Renal cortex interstitium (tissue), 11 donors: ENCODE results near the gene TGFBR2. TPM values are rescaled to one million over a fixed set of nuclear protein-coding genes. Genes with fewer than 3 reads are reported as not detected.
"Not testable (repeated sequence)": the region's sequence is repeated elsewhere in the genome, so short reads cannot be mapped to it uniquely, and the experiment has no call there.

Source experiments
- DNase-seq, 11 donors: peaks; one replicate each; pipeline ENCODE4 v3.0.0-alpha.2; 2013; ENCODE audit warnings: low read depth in 9 of 11, low spot score in 4 of 11; ENCODE audit errors: extremely low read depth in 1 of 11
- polyA plus RNA-seq, 3 donors: library from polyadenylated mRNA; unstranded; fragments of 120-200 nt; gene quantifications; one replicate each; pipeline ENCODE4 v1.2.1, GENCODE V29; 2013; ENCODE audit not compliant: insufficient read length in 3 of 3

TGFBR2 gene
- polyA plus RNA-seq, 3 donors, result 89.0 to 117 (median 96.9) TPM

GRCh38 chr3:30661098-30661873, 54.9 kb downstream of the TGFBR2 start:
- DNase-seq, result no peak

DNA sequence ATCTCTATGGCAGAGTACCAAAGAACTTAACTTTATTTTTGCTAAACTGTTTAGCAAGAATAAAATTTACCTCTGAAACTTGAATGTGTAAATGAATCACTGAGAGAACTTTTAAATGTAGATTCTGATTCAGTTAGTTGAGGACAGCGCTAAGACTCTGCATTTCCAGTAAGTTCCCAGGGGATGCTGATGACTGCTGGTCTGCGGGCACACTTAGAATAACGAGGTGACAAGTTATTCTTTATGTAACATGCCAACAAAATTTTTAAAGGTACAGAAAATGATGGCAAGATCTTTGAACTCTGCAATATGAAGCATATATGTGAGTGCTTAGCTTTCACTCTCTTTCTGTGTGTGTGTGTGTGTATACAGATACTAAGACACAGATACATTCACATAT, 56.4 kb downstream of the TGFBR2 start:
- DNase-seq, result no peak

DNA sequence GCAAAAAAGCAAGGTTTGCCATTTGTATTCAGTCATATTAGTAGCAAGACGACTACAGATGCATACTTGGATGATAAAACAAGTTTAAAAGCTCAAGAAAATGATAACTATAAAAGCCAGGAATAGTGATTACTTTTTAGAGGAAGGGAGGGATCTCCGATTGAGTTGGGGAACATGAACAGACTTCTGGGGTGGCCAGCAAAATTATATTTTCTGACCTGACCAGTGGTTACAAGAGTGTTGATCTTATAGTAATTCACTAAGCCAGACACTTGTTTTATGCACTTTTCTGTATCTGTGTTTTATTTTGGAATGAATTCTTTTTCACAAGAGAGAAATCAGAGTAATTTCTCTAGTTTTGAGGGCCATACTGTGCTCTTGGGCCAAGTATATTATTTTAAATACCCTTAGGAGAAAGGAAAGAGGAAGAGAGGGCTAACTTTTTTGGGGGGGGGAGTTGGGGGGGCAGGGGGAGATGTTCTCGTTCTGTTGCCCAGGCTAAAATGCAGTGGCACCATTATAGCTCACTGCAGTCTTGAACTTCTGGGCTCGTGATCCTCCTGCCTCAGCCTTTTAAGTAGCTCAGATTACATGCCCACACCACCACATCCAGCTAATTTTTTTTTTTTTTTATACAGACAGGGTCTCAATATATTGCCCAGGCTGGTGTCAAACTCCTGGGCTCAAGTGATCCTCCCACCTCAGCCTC, 57.3 kb downstream of the TGFBR2 start:
- DNase-seq, result no peak

- DNase-seq, result no peak
These were observed 58.1 kb downstream of the TGFBR2 start for GRCh38 chr3:30664459-30664858.

DNA sequence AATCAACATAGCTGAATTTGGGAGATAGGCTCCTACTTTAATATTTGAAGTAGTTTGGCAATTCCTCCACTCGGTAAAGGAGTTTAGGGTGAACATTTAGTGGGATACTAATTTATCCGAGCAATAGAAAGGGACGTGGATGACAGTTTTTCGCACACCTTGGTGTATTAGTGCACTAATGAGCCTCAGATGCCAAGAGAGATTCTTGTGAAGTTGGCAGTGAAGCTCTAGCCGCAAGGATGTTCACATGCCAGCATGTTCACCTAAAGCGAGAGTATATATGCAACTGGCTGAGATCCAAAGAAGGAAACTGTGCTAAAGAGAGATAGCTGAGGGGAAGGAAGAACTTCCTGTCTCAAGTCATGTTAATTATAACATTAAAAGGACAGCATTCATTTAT, 58.5 kb downstream of the TGFBR2 start:
- DNase-seq, result no peak

DNA sequence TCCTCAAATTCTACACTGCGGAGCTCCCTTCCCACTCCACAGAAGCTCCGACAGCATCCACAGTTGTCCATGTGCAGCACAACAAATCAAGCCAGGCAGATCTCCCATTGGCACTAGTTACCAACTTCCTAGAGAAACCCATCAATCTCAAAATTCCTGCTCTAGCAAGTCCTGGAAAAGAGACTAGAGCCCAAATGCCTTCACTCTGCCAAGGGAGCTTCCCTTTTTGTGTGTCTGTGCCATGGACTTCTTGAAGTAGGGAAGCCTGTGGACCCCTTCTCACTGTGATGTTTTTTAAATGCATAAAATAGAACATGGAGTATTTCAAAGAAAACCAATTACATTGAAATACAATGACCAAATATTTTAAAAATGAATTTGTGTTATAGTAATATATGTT, 59.1 kb downstream of the TGFBR2 start:
- no peak for DNase-seq

- DNase-seq, result no peak
These were observed 60.3 kb downstream of the TGFBR2 start for GRCh38 chr3:30666572-30667279.

- DNase-seq, result no peak
These were observed 60.9 kb downstream of the TGFBR2 start for GRCh38 chr3:30667280-30667651.

GRCh38 chr3:30668051-30668609, 61.7 kb downstream of the TGFBR2 start:
- no peak for DNase-seq

DNA sequence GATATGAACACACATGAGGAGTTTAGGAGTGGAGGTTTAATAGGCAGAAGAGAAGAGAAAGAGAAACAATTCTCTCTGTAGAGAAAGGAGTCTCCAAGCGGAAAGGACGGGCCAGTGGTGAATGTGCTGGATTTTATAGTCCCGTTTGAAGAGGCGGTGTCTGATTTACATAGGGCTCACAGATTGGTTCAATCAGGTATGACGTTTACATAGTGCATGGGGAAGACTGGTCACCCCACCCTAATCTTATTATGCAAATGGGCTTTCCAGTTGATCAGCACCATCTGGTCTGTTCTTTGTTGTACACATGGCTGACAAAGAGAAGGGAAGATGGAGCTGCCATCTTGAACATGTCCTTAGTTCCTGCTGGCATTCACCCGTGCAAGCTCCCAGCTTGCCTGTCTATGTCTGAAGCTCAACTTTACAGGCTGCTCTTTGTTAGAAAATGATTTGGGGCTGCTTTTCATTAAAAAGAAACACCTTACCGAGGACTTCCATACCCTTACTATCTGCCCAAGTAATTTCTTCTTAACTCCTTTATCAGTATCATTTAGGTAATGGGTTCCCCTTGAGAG, 63.0 kb downstream of the TGFBR2 start:
- not testable (repeated sequence) for DNase-seq

DNA sequence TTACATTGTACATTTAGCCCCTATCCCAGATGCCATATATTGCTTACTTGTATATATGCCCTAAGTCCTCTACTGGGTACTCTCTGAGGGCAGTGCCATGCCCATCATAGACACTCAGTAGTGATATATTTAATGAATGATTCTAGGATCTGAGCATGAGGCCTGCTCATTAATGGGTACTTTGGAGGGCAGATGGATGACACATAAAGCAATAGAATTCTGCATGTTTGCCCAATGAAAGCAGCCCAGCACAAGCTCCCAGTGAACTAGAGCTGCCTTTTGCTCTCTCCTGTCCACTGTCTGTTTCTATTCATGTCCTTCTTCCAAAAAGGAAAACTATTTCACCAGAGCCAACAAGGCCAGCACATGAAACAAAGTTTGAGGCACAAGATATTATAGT, 63.9 kb downstream of the TGFBR2 start:
- DNase-seq, result no peak

- no peak for DNase-seq
These were observed 65.3 kb downstream of the TGFBR2 start for GRCh38 chr3:30671527-30672286.

DNA sequence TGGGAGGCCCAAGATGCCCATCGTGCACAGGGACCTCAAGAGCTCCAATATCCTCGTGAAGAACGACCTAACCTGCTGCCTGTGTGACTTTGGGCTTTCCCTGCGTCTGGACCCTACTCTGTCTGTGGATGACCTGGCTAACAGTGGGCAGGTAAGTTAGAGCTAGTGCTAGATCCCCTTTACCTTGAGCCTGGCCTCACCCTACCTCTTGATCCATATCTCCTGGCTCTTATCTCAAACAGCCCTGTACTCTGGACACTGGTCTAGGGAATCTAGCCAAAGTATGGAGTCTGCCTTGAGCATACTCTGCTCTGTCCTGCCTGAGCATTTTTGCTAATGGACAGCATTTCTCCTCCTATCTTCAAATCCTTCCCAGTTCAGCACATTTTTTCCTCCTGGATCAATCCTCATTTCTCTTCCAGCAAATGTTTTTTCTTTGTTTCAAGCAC, 65.9 kb downstream of the TGFBR2 start:
- no peak for DNase-seq

DNA sequence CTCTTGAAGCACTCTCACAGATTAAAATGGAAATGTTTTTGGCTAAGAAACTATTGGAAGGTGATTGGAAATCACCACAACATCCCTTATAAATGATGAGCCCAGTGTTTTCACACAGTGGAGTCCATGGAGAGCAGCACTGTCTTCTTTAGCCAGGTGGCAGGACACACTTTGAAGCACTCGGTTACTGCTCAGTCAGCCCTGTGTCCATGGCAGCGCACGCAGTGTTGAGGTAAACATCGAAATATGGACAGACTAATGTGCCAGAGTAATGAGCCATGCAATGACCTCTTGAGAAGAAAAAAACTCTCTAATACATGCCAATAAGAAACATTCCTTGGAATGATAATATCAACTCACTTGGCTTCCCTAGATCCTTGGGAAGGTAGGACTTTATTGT, 66.6 kb downstream of the TGFBR2 start:
- DNase-seq, result no peak

GRCh38 chr3:30673425-30674341, 67.3 kb downstream of the TGFBR2 start:
- no peak for DNase-seq

DNA sequence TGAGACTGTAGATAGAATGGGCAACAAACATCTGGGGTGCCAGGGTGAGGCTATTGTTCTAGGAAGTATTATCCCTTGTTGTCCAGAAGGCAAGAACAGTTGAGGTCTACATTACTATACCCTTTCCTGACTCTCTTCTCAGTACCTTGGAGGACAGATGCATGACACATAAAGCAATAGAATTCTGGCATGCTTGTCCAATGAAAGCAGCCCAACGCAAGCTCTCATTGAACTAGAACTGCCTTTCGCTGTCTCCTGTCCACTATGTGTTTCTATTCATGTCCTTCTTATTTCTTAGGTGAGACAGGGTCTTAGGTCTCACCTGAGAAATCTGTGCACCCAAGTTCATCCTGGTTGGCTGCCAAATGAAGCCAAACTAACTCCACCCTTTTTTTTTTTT, 68.6 kb downstream of the TGFBR2 start:
- no peak for DNase-seq

DNA sequence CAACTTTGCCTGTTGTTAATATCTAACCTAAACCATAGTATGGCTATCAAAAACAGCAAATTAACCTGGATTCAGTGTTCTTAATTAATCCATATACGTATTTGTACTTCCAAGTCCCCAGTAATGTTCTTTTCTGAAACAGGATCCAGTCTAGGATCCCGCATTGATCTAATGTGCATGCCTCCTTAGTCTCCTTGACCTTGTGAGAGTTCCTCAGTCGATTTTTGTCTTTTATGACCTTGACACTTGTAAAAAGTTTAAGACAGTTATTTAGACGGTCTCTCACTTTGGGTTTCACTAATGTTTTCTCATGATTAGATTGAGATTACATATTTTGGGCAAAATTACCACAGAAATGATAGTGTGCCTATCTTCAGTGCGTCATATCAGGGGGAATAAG, 69.4 kb downstream of the TGFBR2 start:
- no peak for DNase-seq
